ENCODE data around the gene BEND5.

The BEND5 gene

DNA sequence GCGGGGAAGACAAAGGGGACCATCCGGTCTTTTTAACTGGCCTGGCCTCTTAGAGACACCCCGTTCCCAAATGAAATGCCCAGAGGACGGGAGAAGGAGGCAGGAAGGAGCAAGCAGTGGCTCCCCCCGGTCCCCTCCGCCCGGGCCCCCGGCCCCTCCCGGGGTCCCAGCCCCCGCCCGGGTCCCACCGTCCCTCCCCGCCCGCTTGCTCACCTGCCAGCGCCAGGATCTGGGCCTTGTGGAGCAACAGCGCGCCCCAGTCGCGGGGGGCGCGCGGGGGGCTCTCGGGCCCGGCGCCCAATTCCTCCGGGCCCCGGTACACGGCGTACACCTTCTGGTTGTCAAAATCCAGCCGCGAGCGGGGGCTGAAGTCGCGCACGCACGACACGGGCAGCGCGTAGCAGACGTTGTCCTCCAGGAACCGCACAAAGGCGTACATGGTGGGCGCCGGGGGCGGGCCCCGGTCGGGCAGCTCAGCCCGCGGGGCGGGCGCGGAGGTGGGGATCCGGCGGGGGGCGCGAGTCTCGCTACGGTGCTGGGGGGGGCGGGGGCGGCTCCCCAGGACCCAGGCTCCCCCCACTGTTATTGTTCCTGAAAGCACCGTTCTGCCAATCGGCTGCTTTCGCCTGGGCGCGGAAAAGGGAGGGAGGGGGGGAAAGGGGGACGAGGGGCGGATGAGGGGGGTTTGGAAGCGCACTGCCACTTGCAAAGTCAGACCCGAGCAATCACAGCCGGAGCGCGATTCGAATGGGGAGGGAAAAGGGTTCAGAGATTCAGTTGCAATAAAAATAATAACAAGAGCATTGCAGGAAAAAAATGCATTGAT, at the start of gene BEND5:
Gene BEND5, minus strand, starts transcription at position 499 of the 826 bp plus-strand sequence. Its CDS starts 60 bp downstream, at position 439.
- peak; percentile 1 for DNase-seq (ENCODE audit: low read depth)

GRCh38 chr1:48823168-48823567, 46.5 kb upstream of the BEND5 start:
- DNase-seq (ENCODE audit: low read depth), result no peak

- no peak for DNase-seq (ENCODE audit: low read depth)
Measured at GRCh38 chr1:48820491-48820890, 43.8 kb upstream of the BEND5 start.

- no peak for DNase-seq (ENCODE audit: low read depth)
Measured at GRCh38 chr1:48817505-48818114, 40.9 kb upstream of the BEND5 start.

GRCh38 chr1:48810740-48811139, 34.0 kb upstream of the BEND5 start:
- DNase-seq (ENCODE audit: low read depth), result no peak

- no peak for DNase-seq (ENCODE audit: low read depth)
Measured at GRCh38 chr1:48808496-48808895, 31.8 kb upstream of the BEND5 start.

DNA sequence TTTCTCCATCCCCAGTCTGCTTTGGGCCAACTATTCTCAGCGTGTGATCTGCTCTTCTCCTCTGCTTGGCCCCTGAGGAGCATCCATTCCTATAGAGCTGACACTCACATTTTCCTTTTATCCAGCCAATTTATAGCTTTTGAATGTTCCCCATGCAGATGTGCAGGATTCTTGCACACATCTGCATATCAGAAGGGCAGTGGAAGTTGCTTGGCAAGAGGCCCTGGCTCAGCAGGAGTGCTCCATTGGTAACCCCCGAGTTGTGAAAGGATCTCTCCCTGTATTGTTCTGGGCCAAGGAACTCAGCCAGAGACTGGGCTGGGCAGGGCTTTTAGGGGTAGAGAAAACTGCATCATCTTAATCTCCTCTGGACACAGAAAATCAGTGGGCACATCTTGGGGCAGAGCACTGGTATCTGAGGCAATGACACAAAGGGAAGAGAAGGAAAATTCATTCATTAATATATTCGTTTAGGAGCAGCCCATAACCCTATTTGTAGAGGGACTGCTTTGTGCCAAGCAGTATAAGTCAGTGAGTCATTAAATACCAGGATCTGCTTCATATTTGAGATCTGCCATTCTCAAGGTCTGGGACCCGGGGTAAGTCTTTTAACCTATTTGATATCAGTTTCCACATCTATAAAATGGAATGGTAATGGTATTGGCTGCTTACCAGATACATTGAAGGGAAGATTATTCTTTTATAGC, 31.0 kb upstream of the BEND5 start:
- no peak for DNase-seq (ENCODE audit: low read depth)

- DNase-seq (ENCODE audit: low read depth), result no peak
Measured at GRCh38 chr1:48803474-48803873, 26.8 kb upstream of the BEND5 start.

DNA sequence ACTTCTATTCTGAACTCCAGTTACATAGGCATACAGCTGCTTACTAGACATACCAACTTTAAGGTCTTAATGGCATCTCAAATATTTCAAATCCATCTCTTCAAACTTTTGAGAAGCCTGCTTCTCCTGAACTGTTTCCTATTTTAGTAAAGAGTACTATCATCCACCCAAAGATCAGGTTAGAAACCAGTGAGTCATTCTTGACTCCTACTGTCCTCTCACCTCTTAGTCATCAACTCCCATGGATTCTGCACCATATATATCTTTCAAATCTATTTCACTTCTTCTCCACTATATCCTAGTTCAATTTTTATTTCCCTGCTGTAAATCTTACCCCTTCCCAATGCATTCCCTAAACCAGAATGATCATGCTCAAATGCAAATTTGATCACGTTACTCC, 18.1 kb upstream of the BEND5 start:
- DNase-seq (ENCODE audit: low read depth), result no peak

GRCh38 chr1:48793863-48794262, 17.2 kb upstream of the BEND5 start:
- DNase-seq (ENCODE audit: low read depth), result no peak

- DNase-seq (ENCODE audit: low read depth), result no peak
Measured at GRCh38 chr1:48792961-48793360, 16.3 kb upstream of the BEND5 start.

- no peak for DNase-seq (ENCODE audit: low read depth)
Measured at GRCh38 chr1:48790397-48790796, 13.7 kb upstream of the BEND5 start.

- DNase-seq (ENCODE audit: low read depth), result no peak
Measured at GRCh38 chr1:48789903-48790302, 13.2 kb upstream of the BEND5 start.

DNA sequence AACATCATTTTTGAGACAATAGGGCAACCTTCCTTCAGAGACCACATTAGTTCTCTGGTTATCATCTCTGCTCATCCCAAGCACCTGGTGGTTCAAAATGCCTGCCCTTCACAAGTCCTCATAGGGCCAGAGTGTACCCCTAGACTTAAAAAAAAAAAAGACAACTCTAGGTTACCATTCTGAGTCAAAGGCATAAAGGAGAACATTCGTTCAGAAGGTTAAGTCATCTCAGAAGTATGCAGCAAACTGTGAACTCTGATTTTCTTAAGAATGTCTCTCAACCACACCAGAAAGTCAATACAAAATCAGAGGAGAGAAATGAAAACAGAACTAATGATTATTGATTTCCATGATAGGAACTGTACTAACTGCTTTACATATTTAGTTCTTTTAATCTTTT, 9.2 kb upstream of the BEND5 start:
- DNase-seq (ENCODE audit: low read depth), result no peak

DNA sequence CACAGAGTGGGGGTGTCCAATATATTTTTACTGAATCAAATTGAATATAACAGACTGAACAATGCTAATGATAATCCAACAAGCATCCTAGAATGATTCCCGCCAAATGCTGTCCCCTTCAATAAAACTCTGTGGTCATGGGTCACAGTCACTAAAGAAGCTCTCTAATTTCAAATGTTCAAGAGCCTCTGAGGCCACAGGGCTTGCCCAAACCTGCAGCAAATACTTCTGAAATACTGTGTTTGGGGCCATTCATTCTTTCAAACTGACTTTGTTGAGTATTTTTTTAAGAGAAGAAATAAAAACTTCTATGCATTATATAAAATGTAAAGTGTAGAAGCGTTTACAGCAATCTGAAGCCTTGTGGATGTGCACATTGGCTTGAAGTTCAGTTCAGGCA, 7.6 kb upstream of the BEND5 start:
- DNase-seq (ENCODE audit: low read depth), result no peak

DNA sequence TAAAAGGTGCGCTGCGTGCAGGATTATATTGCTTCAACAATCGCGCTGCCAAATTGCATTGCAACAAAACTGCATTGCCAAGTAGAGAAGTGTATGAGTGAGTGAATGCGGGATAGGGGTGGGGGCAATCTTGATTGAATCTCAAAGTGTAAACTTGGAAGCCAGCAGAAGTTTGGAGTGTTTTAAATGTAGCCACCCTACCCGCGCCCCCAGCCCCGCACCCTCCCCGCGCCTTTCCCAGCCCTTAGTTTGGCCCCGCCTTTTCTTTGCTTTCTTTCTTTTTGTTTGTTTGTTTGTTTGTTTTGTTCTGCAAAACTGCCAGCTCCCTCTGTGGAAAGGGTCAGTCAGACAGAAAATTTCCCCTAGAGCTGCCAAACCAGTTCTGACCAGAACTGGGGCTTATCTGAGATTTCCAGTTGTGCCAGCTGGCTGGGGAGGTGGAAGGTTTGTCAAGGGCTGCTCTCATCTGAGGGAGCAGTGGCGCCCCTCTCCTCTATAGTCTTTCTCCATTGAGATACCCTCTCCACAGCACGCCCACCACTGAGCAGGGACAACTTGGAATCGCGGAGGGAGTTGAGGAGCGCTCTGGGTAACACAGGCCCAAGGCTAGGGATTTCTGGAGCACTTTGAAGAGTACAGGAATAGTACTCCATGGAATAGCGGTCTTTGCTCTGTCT, 666 bp upstream of the BEND5 start:
- no peak for DNase-seq (ENCODE audit: low read depth)

DNA sequence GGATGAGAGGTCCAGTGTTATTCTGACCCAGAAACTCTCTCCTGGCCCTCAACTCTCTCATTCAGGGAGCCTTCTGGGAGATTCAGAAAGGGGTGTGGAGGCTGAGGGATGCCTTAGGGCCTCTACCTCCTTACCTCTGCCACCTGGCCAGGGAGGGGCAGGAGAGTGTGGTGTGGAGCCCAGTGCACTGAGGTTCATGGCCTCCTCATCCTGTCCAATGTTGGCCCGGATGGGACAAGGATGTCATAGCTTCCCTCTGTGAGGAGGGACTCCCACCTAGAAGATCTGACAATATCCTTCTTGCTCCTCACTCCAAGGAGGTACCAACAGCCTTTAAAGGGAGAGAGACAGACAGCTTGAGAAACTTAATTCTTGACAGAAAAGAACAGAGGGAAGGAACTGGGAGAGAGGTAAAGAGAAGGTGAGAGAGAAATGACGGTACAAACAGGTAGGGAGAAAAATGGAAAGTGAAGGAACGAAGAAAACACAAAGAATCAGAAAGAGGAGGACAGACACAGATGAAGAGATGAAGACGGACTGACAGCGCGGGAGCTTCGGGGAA, 779 bp downstream of the BEND5 start:
- no peak for DNase-seq (ENCODE audit: low read depth)

DNA sequence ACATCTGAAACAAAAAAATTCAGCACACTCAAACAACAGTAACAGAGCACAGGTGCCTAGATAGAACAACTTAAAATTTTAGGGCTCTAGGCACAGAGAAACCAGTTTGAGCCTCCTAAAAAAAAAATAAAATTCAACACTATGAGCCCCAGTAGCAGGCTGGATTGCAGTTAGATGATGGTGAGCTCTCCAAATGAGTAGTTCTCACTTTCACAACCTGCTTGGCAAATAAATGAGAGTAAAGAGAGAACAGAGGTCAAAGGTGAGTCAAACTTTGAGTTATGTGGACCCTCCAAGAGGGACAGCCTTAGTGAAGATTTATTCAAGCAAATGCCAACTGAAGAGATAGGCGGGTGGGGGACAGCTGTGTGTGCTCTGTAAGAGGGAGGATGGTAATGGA, 3.6 kb downstream of the BEND5 start:
- no peak for DNase-seq (ENCODE audit: low read depth)

GRCh38 chr1:48772211-48772610, 4.5 kb downstream of the BEND5 start:
- DNase-seq (ENCODE audit: low read depth), result no peak

DNA sequence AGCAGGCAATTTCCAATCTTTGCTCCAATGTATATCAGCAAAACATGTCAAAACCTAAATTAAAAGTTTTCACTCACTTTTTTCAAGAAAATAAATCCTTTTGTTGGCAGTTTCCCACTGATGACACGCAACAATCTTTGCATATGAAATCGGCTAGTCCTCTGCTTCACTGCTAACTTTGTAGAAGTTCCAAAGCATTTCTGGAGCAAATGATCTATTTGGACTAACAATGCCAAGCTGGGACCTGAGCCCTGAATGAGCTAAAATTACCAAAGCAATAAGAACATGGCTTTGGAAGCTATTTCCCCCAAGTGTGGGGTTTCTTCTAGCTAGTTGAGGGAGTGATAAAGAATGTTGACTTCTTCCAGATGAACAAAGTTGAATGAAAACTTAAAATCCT, 5.1 kb downstream of the BEND5 start:
- no peak for DNase-seq (ENCODE audit: low read depth)

- DNase-seq (ENCODE audit: low read depth), result no peak
Measured at GRCh38 chr1:48767975-48768510, 8.6 kb downstream of the BEND5 start.

DNA sequence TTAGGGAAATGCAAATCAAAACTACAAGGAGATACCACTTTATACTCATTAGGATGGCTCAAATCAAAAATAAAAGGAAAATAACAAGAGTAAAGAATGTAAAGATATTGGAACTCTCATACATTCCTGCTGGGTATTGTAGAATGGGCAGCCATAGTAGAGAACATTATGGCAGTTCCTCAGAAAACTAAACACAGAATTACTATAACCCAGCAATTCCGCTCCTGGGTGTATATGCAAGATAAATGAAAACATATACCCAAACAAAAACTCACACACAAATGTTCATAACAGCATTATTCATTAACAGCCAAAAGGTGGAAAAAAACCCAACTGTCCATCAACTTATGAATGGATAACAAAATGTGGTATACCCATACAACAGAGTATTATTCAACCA, 11.4 kb downstream of the BEND5 start:
- no peak for DNase-seq (ENCODE audit: low read depth)
